WI38 (cell line): ENCODE results near the gene NAPB.

ENCODE experiments used
- H3K4me3 ChIP-seq: 2 replicates; pipeline ENCODE4 v1.5.1; 2011; ENCODE audit warnings: low read depth, mild to moderate bottlenecking, control low read depth, low read length
- TF ChIP-seq, protein P1 (sequence below): IDR thresholded peaks from 2 replicates; pipeline ENCODE4 v1.5.1; 2012; ENCODE audit warnings: low read depth, mild to moderate bottlenecking, control low read depth, low read length

The NAPB gene

GRCh38 chr20:23404196-23404595 lies 17.1 kb downstream of the NAPB start:
- TF ChIP-seq, protein P1, sequence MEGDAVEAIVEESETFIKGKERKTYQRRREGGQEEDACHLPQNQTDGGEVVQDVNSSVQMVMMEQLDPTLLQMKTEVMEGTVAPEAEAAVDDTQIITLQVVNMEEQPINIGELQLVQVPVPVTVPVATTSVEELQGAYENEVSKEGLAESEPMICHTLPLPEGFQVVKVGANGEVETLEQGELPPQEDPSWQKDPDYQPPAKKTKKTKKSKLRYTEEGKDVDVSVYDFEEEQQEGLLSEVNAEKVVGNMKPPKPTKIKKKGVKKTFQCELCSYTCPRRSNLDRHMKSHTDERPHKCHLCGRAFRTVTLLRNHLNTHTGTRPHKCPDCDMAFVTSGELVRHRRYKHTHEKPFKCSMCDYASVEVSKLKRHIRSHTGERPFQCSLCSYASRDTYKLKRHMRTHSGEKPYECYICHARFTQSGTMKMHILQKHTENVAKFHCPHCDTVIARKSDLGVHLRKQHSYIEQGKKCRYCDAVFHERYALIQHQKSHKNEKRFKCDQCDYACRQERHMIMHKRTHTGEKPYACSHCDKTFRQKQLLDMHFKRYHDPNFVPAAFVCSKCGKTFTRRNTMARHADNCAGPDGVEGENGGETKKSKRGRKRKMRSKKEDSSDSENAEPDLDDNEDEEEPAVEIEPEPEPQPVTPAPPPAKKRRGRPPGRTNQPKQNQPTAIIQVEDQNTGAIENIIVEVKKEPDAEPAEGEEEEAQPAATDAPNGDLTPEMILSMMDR = no peak
- no peak overlapping the region for H3K4me3 ChIP-seq

- TF ChIP-seq, protein P1 = no peak
- H3K4me3 ChIP-seq = no peak overlapping the region
Observed at GRCh38 chr20:23403751-23404150, 17.5 kb downstream of the NAPB start.

DNA sequence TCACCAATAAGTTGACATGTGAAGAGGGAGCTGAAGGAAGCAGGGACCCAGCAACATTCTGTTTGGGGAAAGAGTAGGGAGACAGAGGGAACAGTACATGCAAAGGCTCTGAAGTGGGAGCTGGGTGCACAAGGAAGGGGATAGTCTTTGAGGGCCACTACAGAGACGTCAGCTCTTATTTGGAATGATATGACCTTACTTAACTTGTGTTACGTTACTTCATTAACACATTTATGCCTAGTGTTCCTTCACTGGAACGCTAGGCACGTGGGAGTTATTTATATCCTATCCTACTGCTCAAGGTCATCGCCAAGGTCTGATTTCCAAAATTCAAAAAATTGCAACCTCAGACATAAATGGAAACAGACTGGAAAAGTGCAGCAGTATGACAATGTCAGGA lies 20.2 kb downstream of the NAPB start:
- TF ChIP-seq, protein P1 = no peak

GRCh38 chr20:23399568-23400241 lies 21.6 kb downstream of the NAPB start:
- TF ChIP-seq, protein P1 = no peak

More for the DNA sequence above, 20.2 kb downstream of the NAPB start:
- H3K4me3 ChIP-seq = no peak overlapping the region

GRCh38 chr20:23397961-23398360 lies 23.3 kb downstream of the NAPB start:
- H3K4me3 ChIP-seq = no peak overlapping the region
- TF ChIP-seq, protein P1 = no peak

More at GRCh38 chr20:23399568-23400241, 21.6 kb downstream of the NAPB start:
- no peak overlapping the region for H3K4me3 ChIP-seq

DNA sequence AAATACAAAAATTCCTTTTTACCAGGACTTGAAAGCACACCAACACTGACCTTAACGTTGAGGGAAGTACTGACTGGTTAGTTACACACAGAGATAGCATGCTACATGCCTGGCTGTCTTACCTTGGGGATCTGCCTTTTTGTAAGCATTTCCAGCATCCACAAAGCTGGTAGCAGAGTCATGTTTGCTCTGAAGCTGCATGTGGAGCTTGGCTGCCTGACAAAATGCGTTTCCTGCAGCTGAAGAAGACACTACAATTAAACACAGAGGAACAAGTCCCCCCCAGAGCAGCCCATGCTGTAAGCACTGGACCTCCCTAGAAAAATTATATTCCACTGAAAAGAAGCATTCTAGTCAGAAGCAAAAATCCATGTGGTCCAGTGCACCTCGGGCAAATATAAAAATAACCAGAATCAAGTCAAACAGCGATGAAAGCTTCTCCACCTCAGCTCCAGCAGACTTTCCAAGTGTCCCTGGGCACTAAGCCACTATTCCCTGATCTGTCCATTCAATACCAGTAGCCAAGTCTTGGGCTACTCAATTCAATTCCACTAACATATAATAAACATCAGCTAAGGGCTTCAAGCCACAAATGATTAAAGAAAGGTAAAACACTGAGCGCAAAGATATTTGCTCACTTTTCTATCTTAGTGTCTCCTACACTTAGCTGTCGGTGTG lies 24.2 kb downstream of the NAPB start:
- H3K4me3 ChIP-seq = no peak overlapping the region
- TF ChIP-seq, protein P1 = no peak
